ENCODE measurements around the gene NHLRC2.

- TF ChIP-seq CTCF (IDR thresholded peaks at IDR 0.05) (peak; percentile 11), EZH2phosphoT487 (IDR thresholded peaks at IDR 0.05) (no peak), EZH2 (IDR thresholded peaks at IDR 0.05) (no peak)
These were observed 514 bp downstream of the NHLRC2 start for GRCh38 chr10:113854761-113855588.

Measured in neural progenitor cell (in vitro differentiated cells).